GM10248 (cell line): ENCODE data around the gene ACSF3.

ENCODE experiments used
- CTCF ChIA-PET: fragments of 300-600 bp; sonication (Branson Sonifier 250); formaldehyde crosslinking; extraction: SDS; loops from one replicate; lab custom pipeline; 2021; ENCODE audit warnings: antibody characterized with exemption; lab: Yijun Ruan, JAX
- POLR2A ChIA-PET: fragments of 350-650 bp; sonication (Branson Sonifier 250); formaldehyde crosslinking; extraction: SDS; loops from one replicate; lab custom pipeline; 2020; ENCODE audit warnings: antibody characterized with exemption; lab: Yijun Ruan, JAX
- DNase-seq: peaks from one replicate; pipeline ENCODE4 v3.0.0; 2012; ENCODE audit errors: extremely low spot score
- CTCF ChIP-seq: IDR thresholded peaks from 2 replicates; pipeline ENCODE4 v1.5.1; 2012; ENCODE audit warnings: mild to moderate bottlenecking, low read depth; ENCODE audit errors: extremely low read depth, missing control alignments, control extremely low read depth

Gene ACSF3

GRCh38 chr16:89048090-89048725 is 45.4 kb upstream of the ACSF3 start:
- TF ChIP-seq CTCF = no peak
- no peak for DNase-seq
- CTCF ChIA-PET = no interaction called here
- POLR2A ChIA-PET = no interaction called here

- TF ChIP-seq CTCF = no peak
- no peak for DNase-seq
- ChIA-PET CTCF (no interaction called here), POLR2A (no interaction called here)
Observed at GRCh38 chr16:89048871-89049422, 44.7 kb upstream of the ACSF3 start.

- CTCF ChIA-PET = no interaction called here
- POLR2A ChIA-PET = no interaction called here
- no peak for TF ChIP-seq CTCF
- no peak for DNase-seq
Observed at GRCh38 chr16:89049484-89050118, 44.1 kb upstream of the ACSF3 start.

GRCh38 chr16:89050119-89050867 is 43.4 kb upstream of the ACSF3 start:
- no peak for TF ChIP-seq CTCF
- CTCF ChIA-PET = no interaction called here
- POLR2A ChIA-PET = no interaction called here

GRCh38 chr16:89050868-89051311 is 42.8 kb upstream of the ACSF3 start:
- POLR2A ChIA-PET = interaction anchor here (0.7 kb wide), 1 partner anchor 14 kb away, joined by 3 read pairs; no protein-coding TSS in a partner anchor

More at GRCh38 chr16:89050119-89050867, 43.4 kb upstream of the ACSF3 start:
- no peak for DNase-seq

More at GRCh38 chr16:89050868-89051311, 42.8 kb upstream of the ACSF3 start:
- DNase-seq = no peak
- CTCF ChIA-PET = no interaction called here
- TF ChIP-seq CTCF = no peak
